Measurements from ENCODE around the gene LSP1. TPM values are rescaled to one million over a fixed set of nuclear protein-coding genes. Genes with fewer than 3 reads are reported as not detected.

Gene LSP1
- total RNA-seq, 2 experiments from 2014 or later = 232 to 303 TPM

DNA sequence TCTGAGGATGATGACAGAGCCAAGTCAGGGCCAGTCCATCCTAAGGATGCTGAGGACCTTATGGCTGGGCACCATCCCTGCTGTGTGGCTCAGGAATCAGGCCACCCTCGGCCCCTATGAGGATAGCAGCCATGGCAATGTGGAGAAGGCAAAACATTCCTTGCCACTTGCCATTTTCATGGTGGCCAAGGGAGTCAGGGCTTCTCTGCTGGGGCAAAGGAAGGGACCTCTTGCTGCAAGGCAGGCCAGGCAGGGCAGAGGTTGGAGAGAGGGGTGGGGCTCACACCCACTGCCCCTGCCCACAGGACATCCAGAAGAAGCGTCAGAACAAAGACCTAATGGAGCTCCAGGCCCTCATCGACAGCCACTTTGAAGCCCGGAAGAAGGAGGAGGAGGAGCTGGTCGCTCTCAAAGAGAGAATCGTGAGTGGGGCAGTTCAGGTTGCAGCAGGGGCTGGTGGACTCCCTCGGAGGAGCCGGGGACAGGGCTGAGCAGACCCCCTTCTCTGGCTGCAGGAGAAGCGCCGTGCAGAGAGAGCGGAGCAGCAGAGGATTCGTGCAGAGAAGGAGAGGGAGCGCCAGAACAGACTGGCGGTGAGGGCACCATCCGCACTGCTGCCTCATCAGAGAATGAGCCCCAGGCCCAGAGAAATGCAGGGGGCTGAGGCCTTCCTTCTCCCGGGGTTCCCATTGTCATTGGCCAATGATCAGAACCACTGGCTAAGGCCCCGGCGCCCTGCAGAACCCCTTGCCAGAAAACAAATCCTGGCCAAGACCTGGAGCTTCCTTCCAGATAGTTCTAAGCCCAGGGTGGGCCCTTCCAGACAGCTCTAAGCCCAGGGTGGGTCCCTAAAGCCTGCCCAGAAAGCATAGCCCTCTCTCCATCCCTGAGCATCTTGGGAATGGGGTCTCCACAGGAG, 80.8 kb downstream of the LSP1 start:
- H3K79me2 ChIP-seq (ENCODE audit: insufficient read depth, low read depth, low read length) = no peaks in the 10 kb centered on the region
- no peak for DNase-seq (ENCODE audit: low spot score)
- no peak for TF ChIP-seq EZH2phosphoT487 (IDR thresholded peaks at IDR 0.05; ENCODE audit: borderline replicate concordance, low read depth, low read length)
- TF ChIP-seq, protein P1, sequence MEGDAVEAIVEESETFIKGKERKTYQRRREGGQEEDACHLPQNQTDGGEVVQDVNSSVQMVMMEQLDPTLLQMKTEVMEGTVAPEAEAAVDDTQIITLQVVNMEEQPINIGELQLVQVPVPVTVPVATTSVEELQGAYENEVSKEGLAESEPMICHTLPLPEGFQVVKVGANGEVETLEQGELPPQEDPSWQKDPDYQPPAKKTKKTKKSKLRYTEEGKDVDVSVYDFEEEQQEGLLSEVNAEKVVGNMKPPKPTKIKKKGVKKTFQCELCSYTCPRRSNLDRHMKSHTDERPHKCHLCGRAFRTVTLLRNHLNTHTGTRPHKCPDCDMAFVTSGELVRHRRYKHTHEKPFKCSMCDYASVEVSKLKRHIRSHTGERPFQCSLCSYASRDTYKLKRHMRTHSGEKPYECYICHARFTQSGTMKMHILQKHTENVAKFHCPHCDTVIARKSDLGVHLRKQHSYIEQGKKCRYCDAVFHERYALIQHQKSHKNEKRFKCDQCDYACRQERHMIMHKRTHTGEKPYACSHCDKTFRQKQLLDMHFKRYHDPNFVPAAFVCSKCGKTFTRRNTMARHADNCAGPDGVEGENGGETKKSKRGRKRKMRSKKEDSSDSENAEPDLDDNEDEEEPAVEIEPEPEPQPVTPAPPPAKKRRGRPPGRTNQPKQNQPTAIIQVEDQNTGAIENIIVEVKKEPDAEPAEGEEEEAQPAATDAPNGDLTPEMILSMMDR (conservative IDR thresholded peaks at IDR 0.05; ENCODE audit: low read length) = no peak
- no peak overlapping the region for H3K4me2 ChIP-seq (ENCODE audit: low read length)
- CTCF ChIA-PET (ENCODE audit: unreplicated experiment) = no interaction called here
- no peak overlapping the region for H3K27ac ChIP-seq (ENCODE audit: low read depth, low read length, poor library complexity, severe bottlenecking)
- no peaks in the 10 kb centered on the region for H3K9me2 ChIP-seq (ENCODE audit: insufficient read depth, low read length)
- H4K20me1 ChIP-seq (ENCODE audit: insufficient read depth, low read length) = no peaks in the 10 kb centered on the region
- no peaks in the 10 kb centered on the region for H3K36me3 ChIP-seq (ENCODE audit: insufficient read depth, low read length)
- H3K9me3 ChIP-seq (ENCODE audit: low read length) = no peaks in the 10 kb centered on the region
- intact Hi-C loops (cut with micrococcal nuclease; ENCODE audit: unreplicated experiment) = loop anchor here (2.0 kb wide), 1 partner anchor 21 kb away; no protein-coding TSS in a partner anchor
- H3K4me1 ChIP-seq (ENCODE audit: insufficient read depth, low read length, poor library complexity, severe bottlenecking) = no peaks in the 10 kb centered on the region
- no peak overlapping the region for H2AFZ ChIP-seq (ENCODE audit: low read length)
- POLR2A ChIA-PET = no interaction called here
- no peak overlapping the region for H3K4me3 ChIP-seq (ENCODE audit: low read depth, low read length, poor library complexity, severe bottlenecking)
- BruUV-seq (replicated peaks) = no TSS peak

GRCh38 chr11:1934335-1935155, 81.7 kb downstream of the LSP1 start:
- CTCF ChIA-PET (ENCODE audit: unreplicated experiment) = no interaction called here
- DNase-seq (ENCODE audit: low spot score) = no peak

More at GRCh38 chr11:1934335-1935155, 81.7 kb downstream of the LSP1 start:
- Histone ChIP-seq H3K27ac (ENCODE audit: low read depth, low read length, poor library complexity, severe bottlenecking) (no peak overlapping the region), H2AFZ (ENCODE audit: low read length) (no peak overlapping the region), H4K20me1 (ENCODE audit: insufficient read depth, low read length) (no peaks in the 10 kb centered on the region), H3K36me3 (ENCODE audit: insufficient read depth, low read length) (no peaks in the 10 kb centered on the region), H3K4me3 (ENCODE audit: low read depth, low read length, poor library complexity, severe bottlenecking) (no peak overlapping the region), H3K4me2 (ENCODE audit: low read length) (no peak overlapping the region), H3K9me3 (ENCODE audit: low read length) (no peaks in the 10 kb centered on the region), H3K79me2 (ENCODE audit: insufficient read depth, low read depth, low read length) (no peaks in the 10 kb centered on the region), H3K4me1 (ENCODE audit: insufficient read depth, low read length, poor library complexity, severe bottlenecking) (no peaks in the 10 kb centered on the region), H3K9me2 (ENCODE audit: insufficient read depth, low read length) (no peaks in the 10 kb centered on the region)
- intact Hi-C loops (cut with micrococcal nuclease; ENCODE audit: unreplicated experiment) = loop anchor here (2.0 kb wide), 1 partner anchor 22 kb away; no protein-coding TSS in a partner anchor
- TF ChIP-seq, protein P1 (conservative IDR thresholded peaks at IDR 0.05; ENCODE audit: low read length) = no peak
- TF ChIP-seq EZH2phosphoT487 (IDR thresholded peaks at IDR 0.05; ENCODE audit: borderline replicate concordance, low read depth, low read length) = no peak
- no TSS peak for BruUV-seq (replicated peaks)
- POLR2A ChIA-PET = no interaction called here
